T-helper 2 cell treated with Interferon-gamma antibody and Interleukin-4, amounts not matched to agents 5 μg/mL and 100 μg/mL, for 36 hours (primary cell): ENCODE data around the gene AHRR.
"Not testable (repeated sequence)": the region's sequence is repeated elsewhere in the genome, so short reads cannot be mapped to it uniquely, and the experiment has no call there.

Experiments used
- DNase-seq: peaks from one replicate; pipeline ENCODE4 v3.0.0; 2021; ENCODE audit warnings: low spot score
- H3K27ac Mint-ChIP-seq: one replicate; pipeline ENCODE4 v1.8.0; 2021; ENCODE audit warnings: mild to moderate bottlenecking, mixed read lengths
- H3K27me3 Mint-ChIP-seq: one replicate; pipeline ENCODE4 v1.8.0; 2021; ENCODE audit warnings: low read depth, mixed read lengths
- H3K36me3 Mint-ChIP-seq: one replicate; pipeline ENCODE4 v1.8.0; 2021; ENCODE audit warnings: low read depth, mixed read lengths
- H3K4me1 Mint-ChIP-seq: one replicate; pipeline ENCODE4 v1.8.0; 2021; ENCODE audit warnings: low read depth, mixed read lengths
- H3K4me3 Mint-ChIP-seq: one replicate; pipeline ENCODE4 v1.8.0; 2022; ENCODE audit warnings: mild to moderate bottlenecking, moderate library complexity, mixed read lengths
- H3K9me3 Mint-ChIP-seq: one replicate; pipeline ENCODE4 v1.8.0; 2021; ENCODE audit warnings: mixed read lengths

AHRR gene

DNA sequence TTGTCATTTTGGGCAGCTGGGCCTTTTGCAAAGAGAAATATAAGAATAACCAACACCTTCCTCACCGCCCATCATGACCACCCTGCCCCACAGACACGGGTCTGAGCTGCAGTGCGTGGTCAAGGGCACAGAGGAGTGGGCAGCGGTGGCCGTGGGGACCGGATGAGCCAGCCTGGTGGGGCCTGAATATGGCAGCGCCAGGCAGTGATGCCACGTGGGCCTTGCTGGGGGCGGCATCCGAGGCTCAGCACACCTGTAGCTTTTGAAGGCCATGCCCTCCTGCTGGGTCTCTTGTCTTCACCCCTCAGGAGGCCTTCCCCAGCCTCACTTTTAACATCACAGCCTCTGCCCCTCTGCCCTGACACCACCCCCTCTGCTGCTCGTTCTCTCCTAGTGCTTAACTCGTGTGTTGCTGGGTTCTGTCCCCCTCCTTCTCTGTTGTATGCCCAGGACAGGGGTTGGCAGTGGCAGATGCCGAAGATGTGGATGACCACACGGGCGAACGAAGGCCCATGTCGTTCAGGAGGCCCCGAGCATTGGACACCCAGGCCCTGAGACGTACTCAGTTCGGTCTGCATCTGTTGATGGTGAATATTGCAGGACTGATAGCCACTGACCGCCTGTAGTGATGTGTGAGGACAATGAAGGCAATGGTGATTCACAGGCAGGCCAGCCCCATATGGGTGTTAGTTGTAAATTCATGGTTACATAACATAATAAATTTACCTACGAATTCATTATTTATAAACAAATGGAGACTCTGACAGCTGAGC lies 46.0 kb downstream of the AHRR start:
- peaks cover 20% of the 10 kb centered on the region for H3K9me3 Mint-ChIP-seq
- H3K27ac Mint-ChIP-seq: peak overlapping the region; percentile 62
- H3K4me3 Mint-ChIP-seq: no peak overlapping the region
- peak; percentile 3 for DNase-seq
- H3K4me1 Mint-ChIP-seq: peaks cover 51% of the 10 kb centered on the region
- H3K27me3 Mint-ChIP-seq: no peaks in the 10 kb centered on the region
- peaks cover 60% of the 10 kb centered on the region for H3K36me3 Mint-ChIP-seq

DNA sequence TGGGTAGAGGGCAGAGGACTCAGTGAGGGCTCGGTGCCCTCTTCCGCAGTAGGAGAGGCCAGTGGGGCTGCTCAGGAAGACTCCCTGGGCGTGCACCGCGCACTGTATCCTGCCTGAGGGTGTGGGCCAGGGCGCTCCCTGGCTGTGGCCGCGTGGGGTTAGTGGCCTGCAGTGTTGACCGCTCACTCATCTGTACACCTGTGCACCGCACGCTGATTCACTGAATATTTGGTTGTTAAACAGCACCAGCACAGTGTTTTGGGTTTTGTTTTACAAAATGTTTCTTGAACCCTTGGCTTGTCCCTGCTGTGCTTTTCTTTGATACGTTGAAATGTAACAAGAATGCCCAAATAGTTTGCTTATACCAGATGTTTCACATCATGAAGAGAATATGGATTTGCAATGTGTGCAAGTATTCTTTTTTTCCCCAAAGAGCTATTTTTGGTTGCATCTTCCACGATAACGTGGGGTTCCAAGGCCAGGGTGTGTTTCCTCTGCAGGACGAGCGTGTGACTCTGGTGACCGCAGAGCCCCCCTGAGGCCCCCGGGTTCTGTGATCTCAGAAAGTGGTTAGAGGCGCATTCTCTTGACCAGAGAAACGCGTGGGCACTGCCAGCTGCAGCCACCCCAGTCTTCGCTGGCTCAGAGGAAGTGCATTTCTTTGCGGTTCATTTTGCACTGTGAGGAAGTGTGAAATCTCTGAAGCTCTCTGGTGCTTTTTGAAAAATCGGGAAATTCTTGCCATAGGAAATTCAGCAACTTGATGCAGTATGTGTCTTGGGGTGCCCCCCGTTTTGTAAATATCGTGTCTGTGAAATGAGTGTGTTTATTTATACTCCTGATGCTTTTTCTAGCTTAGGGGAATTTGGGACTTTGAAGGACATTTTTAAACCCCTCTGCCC lies 46.9 kb downstream of the AHRR start:
- H3K36me3 Mint-ChIP-seq: peaks cover 52% of the 10 kb centered on the region
- DNase-seq: peak; percentile 25
- H3K4me3 Mint-ChIP-seq: peak overlapping the region; percentile 54
- H3K9me3 Mint-ChIP-seq: peaks cover 20% of the 10 kb centered on the region
- peaks cover 54% of the 10 kb centered on the region for H3K4me1 Mint-ChIP-seq
- no peaks in the 10 kb centered on the region for H3K27me3 Mint-ChIP-seq
- H3K27ac Mint-ChIP-seq: peak overlapping the region; percentile 71

DNA sequence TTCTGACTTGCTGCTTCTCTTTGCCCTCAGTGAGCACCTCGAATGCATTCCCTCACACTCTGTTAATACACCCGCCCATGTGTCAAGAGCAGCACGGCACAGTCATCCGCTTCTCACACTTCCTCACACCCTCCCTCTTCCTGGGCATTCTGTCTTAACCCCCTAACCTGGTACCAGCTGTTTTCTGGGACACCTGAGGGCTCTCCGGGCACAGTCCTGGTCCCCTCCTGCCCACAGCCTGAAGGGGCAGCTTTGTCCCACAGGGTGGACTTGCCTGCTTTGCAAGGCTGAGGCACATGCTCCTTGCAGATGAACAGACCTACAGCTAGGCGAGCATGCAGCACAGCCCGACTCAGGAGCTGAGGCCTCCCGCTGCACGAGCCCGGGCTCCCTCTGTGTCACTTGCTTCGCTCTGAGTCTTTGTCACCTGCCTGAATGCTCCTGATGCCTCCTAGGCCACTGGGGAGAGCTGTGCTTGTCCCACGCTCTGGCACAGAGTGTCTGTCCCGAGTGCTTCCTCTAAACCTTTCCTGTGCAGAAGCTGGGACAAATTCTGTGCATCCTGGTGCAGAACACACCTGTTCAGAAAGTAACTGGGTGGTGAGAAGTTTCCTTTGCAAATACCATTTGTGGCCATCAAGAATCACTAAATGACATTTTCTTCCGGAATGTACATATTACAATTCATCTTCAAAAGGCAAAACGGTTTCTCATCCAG lies 47.8 kb downstream of the AHRR start:
- H3K4me3 Mint-ChIP-seq: peak overlapping the region; percentile 54
- H3K9me3 Mint-ChIP-seq: peaks cover 12% of the 10 kb centered on the region
- H3K27ac Mint-ChIP-seq: peak overlapping the region; percentile 71
- peak; percentile 6 for DNase-seq
- H3K36me3 Mint-ChIP-seq: peaks cover 44% of the 10 kb centered on the region
- H3K27me3 Mint-ChIP-seq: no peaks in the 10 kb centered on the region
- peaks cover 56% of the 10 kb centered on the region for H3K4me1 Mint-ChIP-seq

DNA sequence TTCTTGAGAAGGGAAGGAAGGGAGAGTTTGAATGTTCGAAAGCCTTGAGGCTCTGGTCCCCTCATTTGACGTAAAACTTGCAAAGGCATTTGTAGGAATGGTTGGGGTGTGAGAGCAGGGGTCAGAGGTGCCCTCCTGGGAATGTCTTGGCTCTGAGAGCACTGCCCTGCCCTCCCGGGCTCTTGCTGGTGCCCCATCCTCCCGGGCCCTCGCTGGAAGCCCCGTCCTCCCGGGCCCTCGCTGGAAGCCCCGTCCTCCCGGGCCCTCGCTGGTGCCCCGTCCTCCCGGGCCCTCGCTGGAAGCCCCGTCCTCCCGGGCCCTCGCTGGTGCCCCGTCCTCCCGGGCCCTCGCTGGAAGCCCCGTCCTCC lies 48.3 kb downstream of the AHRR start:
- peak; percentile 3 for DNase-seq
- H3K9me3 Mint-ChIP-seq, H3K27me3 Mint-ChIP-seq: not testable (repeated sequence)
- Mint-ChIP-seq H3K27ac (peak overlapping the region; percentile 71), H3K36me3 (peaks cover 39% of the 10 kb centered on the region), H3K4me3 (peak overlapping the region; percentile 54), H3K4me1 (peaks cover 60% of the 10 kb centered on the region)

DNA sequence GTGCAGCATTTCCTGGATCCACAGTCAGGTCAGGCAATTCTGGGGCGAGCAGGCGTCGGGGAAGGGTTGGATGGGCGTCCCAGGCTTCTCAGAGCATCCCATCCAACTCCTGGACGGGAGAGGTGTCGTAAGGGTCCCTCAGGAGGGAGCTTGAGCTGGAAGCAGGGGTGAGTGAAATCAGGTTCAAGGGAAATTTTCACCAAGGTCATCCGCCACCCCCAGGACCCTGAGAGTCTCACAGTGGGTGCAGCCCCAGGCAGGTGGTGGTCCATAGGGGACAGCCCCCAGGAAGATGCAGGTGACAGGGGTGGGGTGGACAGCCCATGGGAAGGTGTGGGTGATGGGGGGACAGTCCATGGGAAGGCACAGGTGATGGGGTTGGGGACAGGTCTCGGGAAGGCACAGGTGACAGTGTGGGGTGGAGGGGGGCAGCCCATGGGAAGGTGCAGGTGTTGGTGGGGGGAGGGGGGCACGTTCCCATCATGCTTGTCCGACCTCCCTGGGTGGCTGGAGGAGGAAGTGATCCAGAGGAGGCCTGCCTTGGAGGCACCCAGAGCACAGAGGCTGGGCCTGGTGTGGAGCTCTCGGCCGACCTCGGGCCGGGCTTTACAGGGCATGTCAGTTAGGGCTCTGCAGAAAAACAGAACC lies 48.9 kb downstream of the AHRR start:
- H3K4me1 Mint-ChIP-seq: peaks cover 63% of the 10 kb centered on the region
- no peak for DNase-seq
- H3K36me3 Mint-ChIP-seq: peaks cover 35% of the 10 kb centered on the region
- no peaks in the 10 kb centered on the region for H3K27me3 Mint-ChIP-seq
- peak overlapping the region; percentile 75 for H3K27ac Mint-ChIP-seq
- peak overlapping the region; percentile 36 for H3K4me3 Mint-ChIP-seq
- H3K9me3 Mint-ChIP-seq: peaks cover 2% of the 10 kb centered on the region

DNA sequence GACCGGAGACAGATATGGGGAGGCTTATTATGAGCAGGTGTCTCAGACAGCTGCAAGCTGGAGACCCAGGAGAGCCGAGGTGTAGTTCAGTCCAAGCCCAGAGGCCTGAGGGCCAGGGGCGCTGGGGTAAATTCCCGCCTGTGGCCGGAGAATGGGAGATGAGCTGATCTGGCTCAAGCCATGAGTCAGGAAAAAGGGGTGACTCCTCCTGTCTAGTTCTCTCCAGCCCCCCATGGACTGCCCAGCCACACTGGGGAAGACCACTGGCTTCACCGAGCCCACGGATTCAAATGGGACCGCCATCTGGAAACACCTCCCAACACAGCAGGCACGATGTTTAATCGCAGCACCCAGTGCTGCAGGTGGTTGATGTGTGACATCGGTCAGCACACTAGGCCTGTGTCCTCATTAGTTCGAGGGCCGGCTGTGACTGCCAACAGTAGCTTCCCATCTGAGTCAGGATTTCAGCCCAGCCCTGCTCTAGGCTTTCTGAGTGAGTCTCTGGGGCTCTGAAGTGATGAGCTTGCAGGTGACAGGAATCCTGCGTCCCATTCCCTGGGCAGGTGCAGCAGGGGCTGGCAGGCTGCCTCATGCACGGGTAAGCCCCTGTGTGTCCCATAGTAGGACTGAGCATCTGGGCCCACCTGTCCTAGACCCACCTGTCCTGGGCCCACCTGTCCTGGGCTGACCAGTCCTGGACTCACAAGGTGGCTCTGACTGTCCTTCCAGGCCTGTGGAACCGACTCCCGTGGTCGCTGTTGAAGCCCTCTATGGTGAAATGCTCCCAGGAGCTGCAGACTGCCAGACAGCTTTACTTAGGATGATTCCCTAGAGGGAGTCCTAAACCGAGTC lies 49.7 kb downstream of the AHRR start:
- H3K4me3 Mint-ChIP-seq: peak overlapping the region; percentile 80
- no peaks in the 10 kb centered on the region for H3K9me3 Mint-ChIP-seq
- H3K27me3 Mint-ChIP-seq: no peaks in the 10 kb centered on the region
- peak; percentile 3 for DNase-seq
- H3K4me1 Mint-ChIP-seq: peaks cover 64% of the 10 kb centered on the region
- H3K36me3 Mint-ChIP-seq: peaks cover 32% of the 10 kb centered on the region
- H3K27ac Mint-ChIP-seq: peak overlapping the region; percentile 96

DNA sequence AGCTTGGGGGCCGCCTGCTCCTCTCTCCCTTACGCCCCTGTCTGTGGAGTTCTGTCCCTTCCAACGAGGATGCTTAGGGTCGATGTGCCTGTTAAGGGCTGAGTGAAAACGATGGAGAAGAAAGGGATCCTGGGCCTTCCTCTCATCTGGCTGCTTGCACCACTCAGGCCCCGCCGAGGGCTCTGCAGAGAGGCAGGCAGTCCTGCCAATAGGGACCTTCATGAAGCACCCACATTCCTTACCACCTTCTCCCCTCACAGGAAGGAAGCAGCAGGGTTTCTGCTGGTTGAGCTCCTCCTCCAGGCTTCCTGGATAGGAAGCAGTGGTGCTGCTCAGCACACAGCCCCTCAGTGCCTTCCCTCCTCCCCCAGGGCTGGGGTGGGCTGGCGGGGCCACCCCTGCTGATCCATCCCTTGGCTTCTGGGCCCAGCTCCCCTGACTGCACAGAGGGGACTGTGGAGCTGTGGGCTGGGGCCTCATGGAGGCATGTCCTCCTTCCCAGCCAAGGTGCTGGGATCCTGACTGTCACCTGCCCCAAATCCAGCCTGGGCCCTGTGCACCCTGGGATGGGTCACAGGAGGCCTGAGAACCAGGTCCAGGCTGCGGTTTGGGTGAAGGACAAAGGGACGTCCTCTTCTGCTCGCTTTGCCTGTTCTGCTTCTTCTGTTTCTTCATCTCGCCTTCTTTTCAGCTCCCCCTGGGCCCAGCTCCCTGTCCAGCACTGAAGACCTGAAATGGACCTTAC lies 50.5 kb downstream of the AHRR start:
- Mint-ChIP-seq H3K36me3 (peaks cover 34% of the 10 kb centered on the region), H3K4me3 (peak overlapping the region; percentile 80), H3K27ac (peak overlapping the region; percentile 96), H3K4me1 (peaks cover 66% of the 10 kb centered on the region), H3K27me3 (no peaks in the 10 kb centered on the region), H3K9me3 (no peaks in the 10 kb centered on the region)
- peak; percentile 10 for DNase-seq

DNA sequence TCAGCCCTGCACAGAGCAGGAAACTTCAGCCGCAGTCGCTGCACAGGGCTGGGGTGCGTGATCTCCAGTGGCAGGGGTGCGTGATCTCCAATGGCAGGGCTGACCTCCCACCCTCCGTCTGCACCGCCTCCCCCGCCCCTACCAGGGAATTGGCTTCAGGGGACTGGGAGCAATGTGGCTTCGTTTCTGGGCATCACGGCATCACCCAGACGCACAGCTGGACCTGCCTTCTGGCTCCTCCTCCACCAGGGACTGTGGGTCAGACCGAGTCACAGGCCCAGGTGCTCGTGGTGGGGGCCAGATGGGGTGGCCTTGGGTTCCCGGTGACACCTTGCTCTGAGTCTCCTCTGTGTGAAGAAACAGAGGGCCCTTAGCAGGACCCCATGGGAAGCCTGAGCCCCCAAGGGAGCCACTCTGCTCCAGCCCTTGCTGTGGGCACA lies 51.1 kb downstream of the AHRR start:
- peak overlapping the region; percentile 80 for H3K4me3 Mint-ChIP-seq
- H3K9me3 Mint-ChIP-seq: no peaks in the 10 kb centered on the region
- no peaks in the 10 kb centered on the region for H3K27me3 Mint-ChIP-seq
- peak overlapping the region; percentile 96 for H3K27ac Mint-ChIP-seq
- peaks cover 31% of the 10 kb centered on the region for H3K36me3 Mint-ChIP-seq
- H3K4me1 Mint-ChIP-seq: peaks cover 63% of the 10 kb centered on the region
- DNase-seq: peak; percentile 5

DNA sequence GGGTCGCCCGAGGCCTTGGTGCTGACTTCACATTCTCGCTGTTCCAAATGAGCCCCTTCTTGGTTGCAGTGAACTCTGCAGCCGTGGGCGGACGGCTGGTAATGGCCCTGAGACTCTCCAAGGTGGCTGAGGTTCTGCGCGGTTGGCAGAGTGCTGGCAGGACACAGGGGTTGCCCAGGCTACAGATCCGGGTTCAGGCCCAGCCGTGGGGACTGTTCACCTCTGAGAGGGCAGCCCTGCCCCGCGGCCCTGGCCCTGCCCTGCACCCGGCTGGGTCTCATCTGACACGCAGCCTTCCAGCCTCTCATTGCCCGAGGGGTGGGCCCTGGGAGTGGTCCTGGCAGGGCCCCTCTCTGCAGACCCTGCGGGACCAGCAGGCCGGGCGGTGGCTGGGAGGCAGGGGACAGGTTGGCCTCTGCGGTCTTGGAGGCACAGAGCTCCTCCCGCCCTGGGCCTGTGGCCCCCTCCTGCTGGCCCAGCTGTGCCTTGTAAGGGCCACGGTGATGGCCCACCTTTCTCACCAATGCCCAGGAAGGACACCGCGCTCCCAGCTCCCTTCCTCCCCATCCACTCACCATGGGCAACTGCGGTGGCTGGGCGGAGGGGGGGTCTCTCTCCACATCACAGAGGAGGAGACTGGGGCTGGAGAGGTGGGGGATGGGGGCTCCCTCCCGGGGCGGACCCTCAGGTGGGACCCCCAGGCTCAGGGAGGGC lies 51.6 kb downstream of the AHRR start:
- no peaks in the 10 kb centered on the region for H3K27me3 Mint-ChIP-seq
- peaks cover 66% of the 10 kb centered on the region for H3K4me1 Mint-ChIP-seq
- H3K27ac Mint-ChIP-seq: peak overlapping the region; percentile 96

DNA sequence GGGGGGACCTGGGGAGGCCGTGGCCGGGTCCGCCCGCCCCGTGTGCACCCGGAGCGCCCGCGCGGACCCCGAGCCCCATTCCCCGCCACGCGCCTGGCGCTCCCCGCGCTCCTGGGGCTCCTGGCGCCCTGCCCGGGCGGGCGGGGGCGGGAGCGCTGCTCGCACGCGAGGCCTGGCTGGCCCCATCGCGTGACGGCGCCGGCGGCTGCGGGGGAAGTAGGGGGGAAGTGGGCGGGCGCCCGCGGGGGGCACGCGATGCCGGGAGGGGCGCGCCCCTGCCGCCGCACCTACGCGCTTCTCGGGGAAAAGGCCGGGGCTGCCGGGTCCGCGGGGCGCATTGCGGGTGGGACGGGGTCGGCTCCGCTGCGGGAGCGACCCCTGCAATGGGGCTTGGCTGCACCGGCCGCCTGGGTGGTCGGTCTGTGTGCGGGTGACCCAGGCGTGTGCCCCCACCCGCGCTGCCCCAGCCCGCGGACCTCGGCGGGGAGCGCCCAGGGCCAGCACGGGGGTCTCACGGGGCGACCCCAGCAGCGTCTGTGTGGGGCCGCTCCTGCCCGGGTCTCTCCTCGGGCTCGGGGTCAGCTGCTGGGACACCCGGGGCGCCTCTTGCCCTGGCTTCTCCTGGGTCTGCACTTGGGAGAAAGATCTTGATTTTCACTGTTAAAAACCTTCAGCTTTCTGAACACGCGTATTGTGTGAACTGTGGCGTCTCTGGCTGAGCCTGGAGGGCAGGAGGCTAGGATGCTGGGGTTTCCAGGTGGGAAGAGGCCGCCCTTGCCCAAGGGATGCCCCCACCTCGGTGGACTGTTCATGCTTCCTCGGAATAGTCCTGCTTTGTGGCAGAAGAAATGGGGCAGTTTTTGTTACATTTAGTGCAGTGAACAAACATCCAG lies 52.4 kb downstream of the AHRR start:
- Mint-ChIP-seq H3K4me3 (peak overlapping the region; percentile 82), H3K36me3 (peaks cover 38% of the 10 kb centered on the region), H3K27me3 (no peaks in the 10 kb centered on the region), H3K9me3 (no peaks in the 10 kb centered on the region), H3K27ac (peak overlapping the region; percentile 97), H3K4me1 (peaks cover 66% of the 10 kb centered on the region)
- DNase-seq: peak; percentile 78

More for the DNA sequence above, 51.6 kb downstream of the AHRR start:
- DNase-seq: peak; percentile 8
- H3K36me3 Mint-ChIP-seq: peaks cover 34% of the 10 kb centered on the region
- H3K4me3 Mint-ChIP-seq: peak overlapping the region; percentile 80
- no peaks in the 10 kb centered on the region for H3K9me3 Mint-ChIP-seq
